GM18519 (cell line): ENCODE data around the gene NMU.
"Not testable (repeated sequence)": the region's sequence is repeated elsewhere in the genome, so short reads cannot be mapped to it uniquely, and the experiment has no call there.

Source experiments
- ATAC-seq: cut with Tn5 transposase; IDR thresholded peaks from one replicate; pipeline ENCODE4 v1.9.1; 2021; ENCODE audit warnings: mild to moderate bottlenecking, moderate library complexity; ENCODE audit not compliant: unreplicated experiment, low FRiP score

NMU gene

DNA sequence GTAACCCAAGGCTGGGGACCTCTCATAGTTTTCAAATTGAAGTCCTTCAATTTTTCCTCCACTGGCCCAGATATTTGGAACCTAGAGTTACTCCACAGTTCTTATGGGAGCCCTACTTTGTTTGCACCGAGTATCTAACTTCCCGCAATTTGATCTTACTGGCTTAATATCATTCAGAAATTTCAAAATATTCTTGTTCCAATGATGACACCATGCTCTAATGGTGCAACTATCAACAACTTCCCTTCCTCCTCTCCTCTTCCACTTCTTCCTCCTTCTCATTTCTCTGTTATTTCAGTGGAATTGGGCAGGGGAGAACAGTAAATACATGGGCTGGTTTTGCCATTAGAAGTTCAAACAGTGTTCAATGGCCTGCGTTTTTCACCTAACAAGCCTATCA, 64.3 kb downstream of the NMU start:
- ATAC-seq, result no peak

DNA sequence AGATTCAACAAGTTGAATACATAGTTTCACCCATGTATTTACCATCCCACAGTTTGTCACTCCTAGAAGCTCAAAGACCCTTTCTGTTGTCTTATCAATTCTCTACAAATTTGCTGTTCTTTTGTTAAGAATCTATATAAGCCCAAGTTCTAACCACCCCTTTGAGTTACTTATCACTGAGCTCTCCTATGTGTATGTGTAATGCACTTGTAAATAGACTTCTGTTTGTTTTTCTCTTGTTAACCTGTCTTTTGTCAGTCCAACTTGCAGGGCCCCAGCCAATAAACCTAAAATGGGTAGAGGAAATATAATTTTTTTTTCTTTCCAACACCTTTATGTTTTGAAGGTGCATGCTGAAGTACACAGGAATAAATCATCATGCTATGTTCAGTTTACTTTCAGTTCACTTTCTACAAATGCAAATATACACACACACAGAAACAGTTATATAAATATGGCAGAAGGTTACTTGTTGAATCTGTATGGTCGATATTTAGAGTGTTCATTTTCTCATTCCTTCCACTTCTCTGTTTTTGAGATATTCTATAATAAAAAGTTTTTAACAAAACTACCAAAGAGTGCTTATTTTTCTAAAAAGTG, 67.1 kb downstream of the NMU start:
- ATAC-seq, result peak; percentile 74

DNA sequence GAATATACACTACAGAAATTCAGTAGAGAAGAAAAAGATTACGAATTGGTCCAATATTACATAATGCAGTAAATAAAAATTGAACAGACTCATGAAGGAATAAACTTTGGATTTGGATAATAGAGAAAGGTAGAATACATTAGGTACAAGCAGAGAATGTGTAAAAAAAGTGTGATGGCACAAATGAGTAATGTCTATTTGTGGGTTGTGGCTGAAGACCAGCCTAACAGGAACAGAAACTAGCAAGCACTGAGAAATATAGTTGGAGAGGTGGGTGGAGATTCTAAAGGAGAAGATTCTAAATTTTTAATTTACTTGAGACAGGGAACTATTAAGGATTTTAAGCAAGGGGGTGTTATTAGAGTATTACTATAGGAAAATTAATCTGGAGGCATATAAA, 74.2 kb downstream of the NMU start:
- ATAC-seq, result peak; percentile 100

DNA sequence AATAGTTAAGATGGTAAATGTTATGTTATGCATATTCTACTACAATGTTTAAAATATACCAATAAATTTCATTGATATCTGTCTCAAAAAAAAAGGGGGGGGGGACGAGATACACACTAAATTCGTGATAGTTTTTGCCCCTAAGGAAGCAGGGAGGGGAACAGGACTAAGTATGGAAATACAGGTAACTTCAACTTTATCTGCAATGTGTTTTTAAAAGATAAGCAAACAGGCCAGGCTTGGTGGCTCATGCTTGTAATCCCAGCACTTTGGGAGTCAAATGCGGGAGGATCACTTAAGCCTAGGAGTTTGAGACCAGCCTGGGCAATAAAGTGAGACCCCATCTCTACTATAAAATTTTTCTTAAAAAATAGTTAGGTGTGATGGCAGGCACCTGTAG, 76.0 kb downstream of the NMU start:
- ATAC-seq, result no peak

DNA sequence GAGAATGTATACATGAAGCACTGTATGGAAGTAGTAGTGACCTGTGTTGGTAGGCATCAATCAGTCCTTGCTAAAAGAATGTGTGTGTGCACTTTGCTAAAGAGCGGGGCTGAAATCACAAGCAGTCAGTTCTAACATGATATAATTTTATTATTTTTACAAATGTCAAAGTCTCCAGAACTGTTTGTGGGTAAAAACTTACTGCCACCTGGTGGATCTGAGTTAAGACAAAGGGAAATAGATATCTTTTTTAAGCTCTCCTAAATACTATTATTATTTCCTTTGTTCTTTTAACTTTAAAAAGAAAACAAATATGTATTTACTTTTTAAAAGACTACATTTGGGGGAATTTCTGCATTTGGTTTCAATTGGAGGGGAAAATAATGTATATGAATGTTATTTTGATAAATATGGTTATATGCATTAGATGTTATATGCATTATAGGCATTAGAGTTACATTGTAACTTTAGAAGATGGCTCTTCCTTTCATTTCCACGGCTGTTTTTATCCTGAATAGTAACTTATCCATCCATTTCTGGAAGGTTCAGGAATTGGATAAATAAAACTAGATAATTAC, 81.6 kb downstream of the NMU start:
- ATAC-seq, result no peak

DNA sequence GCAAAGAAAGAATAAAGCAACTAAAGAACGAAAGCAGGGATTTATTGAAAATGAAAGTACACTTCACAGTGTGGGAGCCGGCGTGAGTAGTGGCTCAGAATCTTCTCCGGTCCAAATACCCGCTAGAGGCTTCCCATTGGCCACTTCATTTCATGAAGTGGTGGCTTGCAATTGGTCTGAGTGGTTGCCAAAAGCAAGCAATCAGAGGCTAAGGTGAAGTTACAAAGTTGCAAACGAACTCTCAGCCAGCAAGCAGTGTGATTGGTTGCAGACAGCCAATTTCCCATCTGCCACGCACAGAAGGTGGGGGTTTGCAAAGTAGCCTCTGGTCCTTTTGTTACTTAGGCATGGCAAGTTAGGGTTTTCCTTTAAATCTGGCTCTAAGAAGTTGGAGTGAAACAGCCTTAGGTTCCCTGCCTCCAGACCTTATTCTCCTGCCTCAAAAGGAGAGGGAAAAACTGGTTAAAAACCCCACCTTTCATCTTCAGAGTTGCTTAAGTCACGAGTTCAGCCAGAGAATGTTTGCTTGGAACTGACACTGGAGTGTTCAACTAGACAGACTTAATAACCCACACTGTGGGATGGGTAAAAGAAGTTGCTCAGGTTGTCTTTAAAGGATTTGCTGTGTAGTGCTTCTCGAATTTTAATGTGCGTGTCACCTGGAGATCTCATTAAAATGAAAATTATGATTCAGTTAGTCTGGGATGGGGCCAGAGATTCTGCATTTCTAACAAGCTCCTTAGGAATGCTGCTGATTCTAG, 82.5 kb downstream of the NMU start:
- no peak for ATAC-seq

DNA sequence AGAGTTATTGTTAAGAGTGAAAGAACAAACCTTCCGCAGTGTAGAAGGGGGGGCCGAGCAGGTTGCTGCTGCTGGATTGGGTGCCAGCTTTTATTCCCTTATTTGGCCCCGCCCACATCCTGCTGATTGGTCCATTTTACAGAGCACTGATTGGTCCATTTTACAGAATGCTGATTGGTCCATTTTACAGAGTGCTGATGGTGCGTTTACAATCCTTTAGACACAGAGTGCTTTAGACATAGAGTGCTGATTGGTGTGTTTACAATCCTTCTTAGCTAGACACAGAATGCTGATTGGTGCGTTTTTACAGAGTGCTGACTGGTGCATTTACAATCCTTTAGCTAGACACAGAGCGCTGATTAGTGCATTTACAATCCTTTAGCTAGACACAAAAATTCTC, 84.1 kb downstream of the NMU start:
- ATAC-seq, result not testable (repeated sequence)

DNA sequence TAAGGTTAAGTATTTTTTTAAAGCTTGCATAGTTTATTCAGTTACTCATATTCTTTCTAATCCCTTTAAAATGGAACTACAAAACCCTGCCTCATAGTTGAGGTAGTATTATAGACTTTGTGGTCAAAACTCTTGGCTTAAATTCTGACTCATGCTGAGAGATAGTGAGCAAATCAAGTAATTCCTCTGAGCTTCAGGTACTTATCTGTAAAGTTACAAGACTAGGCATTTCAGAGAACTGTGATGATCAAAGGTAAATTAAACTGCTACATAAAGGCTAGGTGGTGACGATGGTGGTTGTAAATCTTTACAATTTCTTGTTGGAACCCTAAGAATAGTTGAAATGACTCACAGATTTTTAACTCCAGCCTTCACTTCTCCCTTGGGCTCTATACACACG, 86.2 kb downstream of the NMU start:
- no peak for ATAC-seq

DNA sequence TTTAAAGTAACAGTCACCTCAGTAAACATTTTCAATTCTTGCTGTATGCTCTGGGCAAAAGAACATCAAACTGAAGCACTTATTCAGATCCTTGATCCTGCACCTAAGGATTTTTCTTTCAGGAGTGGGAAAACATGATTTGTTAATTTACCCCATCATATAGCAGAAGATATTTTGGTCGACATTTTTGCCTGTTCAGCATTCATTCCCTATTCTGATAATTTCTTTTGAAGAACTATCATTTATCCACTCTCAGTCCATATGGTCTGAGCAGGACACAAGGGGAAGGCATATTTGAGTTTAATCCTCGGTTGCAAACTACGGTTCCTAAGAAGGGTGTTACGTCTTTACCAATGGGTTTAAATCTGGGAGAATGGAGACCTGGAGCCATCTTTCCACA, 88.2 kb downstream of the NMU start:
- ATAC-seq, result no peak

DNA sequence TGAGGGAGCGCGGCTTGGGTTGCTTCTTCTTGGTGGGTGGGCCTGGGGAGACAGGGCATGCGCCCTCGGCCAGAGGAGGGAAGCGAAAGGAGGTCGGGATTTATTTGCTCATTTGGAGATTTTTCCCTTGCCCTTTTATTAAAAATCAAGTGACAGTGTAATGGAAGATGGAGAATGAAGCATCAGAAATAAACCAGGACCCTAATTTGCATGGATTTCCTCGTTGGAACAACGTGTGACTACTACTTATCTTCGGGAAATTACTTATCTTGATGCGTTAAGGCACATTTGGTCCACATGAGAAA, 88.7 kb downstream of the NMU start:
- ATAC-seq, result no peak

DNA sequence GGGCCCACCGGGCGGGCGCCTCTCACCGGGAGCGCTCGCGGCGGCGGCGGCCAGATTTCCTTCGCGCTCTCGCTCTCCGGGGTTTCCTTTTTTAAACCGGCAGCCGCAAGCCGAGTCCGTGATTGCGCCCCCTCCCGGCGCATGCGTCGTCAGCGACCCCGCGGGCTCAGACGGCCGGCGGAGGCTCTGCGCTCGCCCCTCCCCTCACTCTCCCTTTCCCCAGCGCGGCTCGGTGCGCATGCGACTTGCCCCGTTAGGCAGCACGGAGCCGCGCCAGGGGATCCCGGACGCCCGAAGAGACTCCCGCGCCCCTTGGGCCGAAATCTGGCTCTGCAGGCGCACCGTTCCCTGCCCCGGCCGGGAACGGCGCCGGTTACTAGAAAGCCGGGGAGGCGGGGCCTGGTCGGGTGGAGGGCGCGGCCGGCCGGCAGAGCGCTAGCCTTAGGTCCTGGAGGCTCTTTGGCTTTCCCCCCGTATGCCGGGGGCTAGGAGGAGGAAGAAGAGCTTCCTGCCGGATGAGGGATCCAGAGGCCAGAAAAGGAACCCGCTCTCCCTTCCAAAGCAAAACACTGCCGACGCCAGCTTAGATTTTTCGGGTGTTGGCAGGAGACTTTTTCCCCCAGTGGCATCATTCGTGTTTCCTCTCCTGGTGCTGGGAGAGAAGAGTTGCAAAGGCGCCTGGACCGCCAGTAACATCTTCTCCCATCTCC, 89.2 kb downstream of the NMU start, which contains the start of gene CLOCK:
TSS of gene CLOCK (minus strand) at position 154 of the 710 bp plus-strand sequence. CDS start 64,124 bp downstream, outside the sequence.
- peak; percentile 64 for ATAC-seq

DNA sequence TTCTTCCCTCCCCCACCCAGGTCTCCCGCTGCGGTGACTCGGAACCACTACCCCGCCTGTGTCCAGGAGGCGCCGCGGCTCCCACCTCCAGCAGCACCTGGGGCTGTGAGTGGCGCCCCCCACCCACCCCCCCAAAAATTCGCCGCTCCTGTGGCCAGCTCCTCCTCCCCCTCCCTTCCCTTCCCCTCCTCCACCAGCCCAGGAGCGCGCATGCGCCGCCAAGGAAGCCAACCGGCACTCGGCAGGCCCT, 89.7 kb downstream of the NMU start:
- no peak for ATAC-seq

DNA sequence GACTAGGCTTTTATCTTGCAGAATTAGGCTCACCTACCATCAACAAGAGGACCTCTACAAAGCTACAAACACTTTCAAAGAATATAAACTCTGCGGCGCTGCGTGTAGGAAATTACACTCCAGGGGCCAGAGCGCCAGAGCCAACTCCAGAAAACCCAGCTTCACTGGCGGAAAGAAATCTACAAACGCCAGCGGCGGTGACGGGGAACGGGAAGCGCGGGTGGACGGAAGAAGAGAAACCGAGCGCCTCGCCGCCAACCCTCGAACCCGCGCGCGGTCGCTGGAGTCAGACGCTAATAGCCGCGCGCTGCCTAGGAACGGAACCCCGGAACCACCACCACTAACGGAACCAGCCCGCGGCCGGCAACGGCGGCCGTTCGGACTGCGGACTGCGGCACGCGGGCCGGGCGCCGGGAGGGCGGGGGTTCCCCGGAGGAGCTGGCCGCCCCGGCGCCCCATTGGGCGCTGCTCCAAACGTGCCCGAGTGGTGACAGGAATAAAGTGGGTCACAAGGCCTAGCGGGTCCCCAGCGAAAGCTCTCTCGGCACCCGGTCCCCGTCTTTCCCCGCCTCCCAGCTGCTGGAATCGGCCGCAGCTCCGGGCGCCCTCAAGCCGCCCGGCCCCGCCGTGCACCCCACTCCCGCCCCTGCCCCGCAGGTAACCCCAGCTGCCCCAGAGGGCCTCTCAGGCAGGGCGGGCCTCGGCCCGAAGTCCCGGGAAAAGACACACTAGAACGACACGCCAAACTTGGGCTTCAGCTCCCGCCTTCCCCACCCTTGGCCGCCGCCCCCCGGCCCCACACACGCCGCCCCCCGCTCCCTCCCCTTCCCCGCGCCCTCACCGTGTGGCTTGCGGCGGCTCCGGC, 90.2 kb downstream of the NMU start:
- peak; percentile 31 for ATAC-seq
